H1 (cell line): ENCODE results near the gene TSFM. TPM values are rescaled to one million over a fixed set of nuclear protein-coding genes. Genes with fewer than 3 reads are reported as not detected.
A peak's percentile ranks its signal among the peaks of the same experiment; 100 is the strongest.

Source experiments
- CTCF ChIA-PET: fragments of 300-600 bp; sonication (Branson Sonifier 250); formaldehyde crosslinking; loops from one replicate; lab custom pipeline; 2021; ENCODE audit not compliant: partially characterized antibody; lab: Charles Lee
- POLR2A ChIA-PET: fragments of 300-600 bp; sonication (Branson Sonifier 250); formaldehyde crosslinking; loops from one replicate; lab custom pipeline; 2021; ENCODE audit warnings: inconsistent platforms; ENCODE audit not compliant: partially characterized antibody; lab: Charles Lee
- DNase-seq, 2 experiments: peaks; one replicate each; pipeline versions ENCODE4 v3.0.0 to v3.0.0-alpha.2; 2010 to 2022; ENCODE audit warnings: low spot score in 2 of 2, low read depth in 1 of 2, mixed read lengths in 1 of 2
- FAIRE-seq: peaks from 2 replicates; lab custom pipeline; 2011; peaks lifted over from hg19 to GRCh38; lab: Jason Lieb, UNC
- H2AFZ ChIP-seq: 2 replicates; pipeline ENCODE4 v1.8.1; 2012; ENCODE audit warnings: low read length, inconsistent platforms
- H2AK5ac ChIP-seq: 2 replicates; pipeline ENCODE4 v1.6.1; 2013; ENCODE audit warnings: low read depth, low read length
- H2BK120ac ChIP-seq: replicated peaks from 2 replicates; pipeline ENCODE3; 2013; ENCODE audit warnings: low read depth, low read length, inconsistent platforms
- H2BK12ac ChIP-seq: 2 replicates; pipeline ENCODE4 v1.6.1; 2013; ENCODE audit warnings: low read depth, low read length
- H2BK15ac ChIP-seq: 2 replicates; pipeline ENCODE4 v1.6.1; 2013; ENCODE audit warnings: low read length
- H2BK20ac ChIP-seq: 2 replicates; pipeline ENCODE4 v1.6.1; 2013; ENCODE audit warnings: low read length
- H2BK5ac ChIP-seq: 2 replicates; pipeline ENCODE4 v1.6.1; 2013; ENCODE audit warnings: low read depth, low read length
- H3K14ac ChIP-seq: 2 replicates; pipeline ENCODE4 v1.6.1; 2013; ENCODE audit warnings: inconsistent platforms; ENCODE audit not compliant: insufficient read length
- H3K18ac ChIP-seq: 2 replicates; pipeline ENCODE4 v1.6.1; 2013; ENCODE audit warnings: low read length; ENCODE audit errors: extremely low read depth
- H3K23ac ChIP-seq: 2 replicates; pipeline ENCODE4 v1.6.1; 2013; ENCODE audit warnings: inconsistent platforms; ENCODE audit not compliant: insufficient read length
- H3K23me2 ChIP-seq: 2 replicates; pipeline ENCODE4 v1.6.1; 2013; ENCODE audit warnings: low read depth, low read length
- H3K27ac ChIP-seq: 2 replicates; pipeline ENCODE4 v1.6.1; 2011; ENCODE audit warnings: low read depth, low read length, inconsistent platforms
- H3K27me3 ChIP-seq, 4 experiments: replicated peaks in 1 of 4; 1 replicate in 1 of 4; 2 replicates in 3 of 4; pipeline versions ENCODE4 v1.6.1 to v1.8.1; 2011 to 2013; ENCODE audit warnings: low read length in 3 of 4, mild to moderate bottlenecking in 3 of 4, inconsistent platforms in 2 of 4, mixed read lengths in 2 of 4, moderate library complexity in 1 of 4; ENCODE audit not compliant: control insufficient read depth in 3 of 4, insufficient read depth in 3 of 4; ENCODE audit errors: extremely low read depth in 1 of 4
- H3K36me3 ChIP-seq, 4 experiments: 2 replicates each; pipeline versions ENCODE4 v1.6.1 to v1.8.1; 2011 to 2013; ENCODE audit warnings: mild to moderate bottlenecking in 4 of 4, low read length in 3 of 4, moderate library complexity in 2 of 4, control low read depth in 1 of 4, inconsistent platforms in 1 of 4; ENCODE audit not compliant: insufficient read depth in 4 of 4, control insufficient read depth in 2 of 4
- H3K4ac ChIP-seq: replicated peaks from 2 replicates; pipeline ENCODE3; 2013; ENCODE audit warnings: low read length, low read depth, mixed read lengths, inconsistent platforms; ENCODE audit not compliant: insufficient read length
- H3K4me1 ChIP-seq, 4 experiments: replicated peaks in 1 of 4; 1 replicate in 1 of 4; 2 replicates in 3 of 4; pipeline versions ENCODE4 v1.6.1 to v1.8.1; 2011 to 2013; ENCODE audit warnings: low read length in 3 of 4, inconsistent platforms in 2 of 4, mixed read lengths in 1 of 4; ENCODE audit not compliant: insufficient read depth in 4 of 4, control insufficient read depth in 3 of 4
- H3K4me2 ChIP-seq, 2 experiments: 2 replicates each; pipeline versions ENCODE4 v1.6.1 to v1.8.1; 2011 to 2013; ENCODE audit warnings: low read depth in 2 of 2, low read length in 2 of 2, control low read depth in 1 of 2, inconsistent platforms in 1 of 2, mild to moderate bottlenecking in 1 of 2; ENCODE audit not compliant: insufficient read depth in 1 of 2
- H3K4me3 ChIP-seq, 4 experiments: fragments of 200-600, 300-600 bp in 1 of 4; sonication (generic), shearing (Covaris generic), sonication (Bioruptor Twin) in 1 of 4; 2 replicates each; pipeline versions ENCODE4 v1.5.1 to v1.8.1; 2011 to 2016; ENCODE audit warnings: low read length in 4 of 4, low read depth in 3 of 4, control low read depth in 2 of 4, inconsistent platforms in 2 of 4, mild to moderate bottlenecking in 2 of 4, mixed read lengths in 1 of 4, moderate library complexity in 1 of 4; ENCODE audit not compliant: insufficient read depth in 2 of 4; ENCODE audit errors: extremely low read depth in 1 of 4
- H3K56ac ChIP-seq: replicated peaks from 2 replicates; pipeline ENCODE3; 2013; ENCODE audit warnings: low read depth, mild to moderate bottlenecking, mixed read lengths, low read length, inconsistent platforms; ENCODE audit not compliant: insufficient read length
- H3K79me1 ChIP-seq: 2 replicates; pipeline ENCODE4 v1.6.1; 2013; ENCODE audit warnings: low read depth, low read length, control low read depth
- H3K79me2 ChIP-seq, 2 experiments: 2 replicates each; pipeline versions ENCODE4 v1.6.1 to v1.8.1; 2012 to 2013; ENCODE audit warnings: low read length in 2 of 2, mild to moderate bottlenecking in 2 of 2, inconsistent platforms in 1 of 2; ENCODE audit not compliant: insufficient read depth in 2 of 2, control insufficient read depth in 1 of 2
- H3K9ac ChIP-seq, 4 experiments: replicated peaks in 1 of 4; 1 replicate in 1 of 4; 2 replicates in 3 of 4; pipeline versions ENCODE4 v1.6.1 to v1.8.1; 2011 to 2013; ENCODE audit warnings: low read depth in 3 of 4, low read length in 3 of 4, control low read depth in 2 of 4, mild to moderate bottlenecking in 2 of 4, moderate library complexity in 2 of 4, inconsistent platforms in 1 of 4; ENCODE audit errors: extremely low read depth in 1 of 4
- H3K9me3 ChIP-seq, 2 experiments: 2 replicates each; pipeline versions ENCODE4 v1.6.1 to v1.8.1; 2012 to 2013; ENCODE audit warnings: mild to moderate bottlenecking in 2 of 2, moderate library complexity in 2 of 2, control low read depth in 1 of 2, inconsistent platforms in 1 of 2, low read depth in 1 of 2, low read length in 1 of 2, mixed read lengths in 1 of 2; ENCODE audit not compliant: insufficient read depth in 2 of 2
- H4K20me1 ChIP-seq, 2 experiments: replicated peaks in 1 of 2; 2 replicates each; pipeline versions ENCODE3 to v1.8.1; 2011 to 2013; ENCODE audit warnings: inconsistent platforms in 2 of 2, low read length in 2 of 2, mild to moderate bottlenecking in 1 of 2; ENCODE audit not compliant: insufficient read depth in 2 of 2, control insufficient read depth in 1 of 2
- H4K5ac ChIP-seq: 2 replicates; pipeline ENCODE4 v1.6.1; 2013; ENCODE audit warnings: low read length, low read depth, mixed read lengths, inconsistent platforms; ENCODE audit not compliant: insufficient read length
- H4K8ac ChIP-seq: 2 replicates; pipeline ENCODE4 v1.8.0; 2013; ENCODE audit warnings: mild to moderate bottlenecking, moderate library complexity, low read length, inconsistent platforms; ENCODE audit not compliant: insufficient read depth; ENCODE audit errors: extremely low read depth
- H4K91ac ChIP-seq: replicated peaks from 2 replicates; pipeline ENCODE3; 2013; ENCODE audit warnings: low read length, mixed read lengths, inconsistent platforms; ENCODE audit not compliant: insufficient read length
- CBX5 ChIP-seq: fragments of 300-800, 300-1000 bp; sonication (generic); IDR thresholded peaks from 2 replicates; pipeline ENCODE4 v1.7.1; 2016; ENCODE audit warnings: antibody characterized with exemption, low read length, low read depth
- CEBPB ChIP-seq: IDR thresholded peaks from 2 replicates; pipeline ENCODE4 v1.6.1; 2012; ENCODE audit warnings: low read depth, low read length
- CHD2 ChIP-seq: IDR thresholded peaks from 2 replicates; pipeline ENCODE4 v1.6.1; 2012; ENCODE audit warnings: low read length, improper control_type of control experiment
- CREB1 ChIP-seq: IDR thresholded peaks from 2 replicates; pipeline ENCODE4 v1.6.1; 2012; ENCODE audit warnings: inconsistent platforms
- CTBP2 ChIP-seq: IDR thresholded peaks from 2 replicates; pipeline ENCODE4 v1.7.0; 2011; ENCODE audit warnings: borderline replicate concordance, mild to moderate bottlenecking, moderate library complexity, mixed read lengths, low read length; ENCODE audit not compliant: insufficient read depth, insufficient read length
- EZH2 ChIP-seq: fragments of 200-600 bp; sonication (generic); IDR thresholded peaks from 2 replicates; pipeline ENCODE4 v1.7.1; 2012; ENCODE audit warnings: low read depth, mild to moderate bottlenecking, moderate library complexity, low read length, inconsistent platforms; ENCODE audit not compliant: severe bottlenecking
- HDAC2 ChIP-seq, 2 experiments: fragments of 300-600 bp in 1 of 2; sonication (generic) in 1 of 2; IDR thresholded peaks; 2 replicates each; pipeline ENCODE4 v1.6.1; 2011 to 2012; ENCODE audit warnings: low read depth in 2 of 2, low read length in 2 of 2, mild to moderate bottlenecking in 2 of 2, moderate library complexity in 2 of 2, borderline replicate concordance in 1 of 2, inconsistent platforms in 1 of 2
- JUND ChIP-seq: IDR thresholded peaks from 2 replicates; pipeline ENCODE4 v1.6.1; 2011; ENCODE audit warnings: mild to moderate bottlenecking, improper control_type of control experiment, low read length
- POLR2AphosphoS5 ChIP-seq: IDR thresholded peaks from 2 replicates; pipeline ENCODE4 v1.6.1; 2011; ENCODE audit warnings: low read depth, low read length
- TAF1 ChIP-seq: IDR thresholded peaks from 2 replicates; pipeline ENCODE4 v1.6.1; 2011; ENCODE audit warnings: mild to moderate bottlenecking, low read depth, low read length
- TBP ChIP-seq: IDR thresholded peaks from 2 replicates; pipeline ENCODE4 v1.6.1; 2011; ENCODE audit warnings: low read depth, low read length, improper control_type of control experiment
- TCF12 ChIP-seq: IDR thresholded peaks from 2 replicates; pipeline ENCODE4 v1.6.1; 2011; ENCODE audit warnings: low read depth, mild to moderate bottlenecking, low read length
- YY1 ChIP-seq: IDR thresholded peaks from 2 replicates; pipeline ENCODE4 v1.6.1; 2011; ENCODE audit warnings: low read depth, mild to moderate bottlenecking, low read length
- WGBS, 2 experiments: shearing (Covaris generic) in 1 of 2; methylation state at CpG; one replicate each; pipeline versions ENCODE4 v1.1.6 to v1.1.7; 2013 to 2015; ENCODE audit warnings: low lambda C conversion rate in 2 of 2, mixed read lengths in 2 of 2, inconsistent platforms in 1 of 2, low coverage in 1 of 2, missing lambda C conversion rate in 1 of 2; ENCODE audit not compliant: insufficient replicate concordance in 2 of 2, insufficient coverage in 1 of 2, insufficient read length in 1 of 2; ENCODE audit errors: extremely low coverage in 1 of 2, missing lambda C conversion rate in 1 of 2; 5-methylcytosine and 5-hydroxymethylcytosine counted together
- polyA plus RNA-seq, 7 experiments: library from polyadenylated mRNA; depleted of rRNA in 3 of 7; stranded (reverse) in 5 of 7; unstranded in 2 of 7; fragments of >200 nt in 5 of 7; fragments of 200-250 nt in 2 of 7; gene quantifications; 1 replicate in 5 of 7; 2 replicates in 1 of 7; 4 replicates in 1 of 7; pipeline versions ENCODE4 v1.2.1 to v1.2.3, GENCODE V29; 2011 to 2013; ENCODE audit warnings: missing spikeins in 2 of 7, mixed read lengths in 2 of 7
- total RNA-seq: library from RNA; stranded (reverse); fragmentation: NEBNext Ultra II Directional; extraction: Animal tissue kit (Norgen Biotek cat#: 25700); gene quantifications from 2 replicates; pipeline ENCODE4 v1.2.1, GENCODE V29; 2021

TSFM gene
- total and polyA plus RNA-seq, 2 of the 8 experiments (the other 6 are each of a cell fraction or from before 2014, with no cell fraction given): 17.4 to 49.8 TPM

GRCh38 chr12:57744194-57744776, 38.3 kb upstream of the TSFM start:
- ChIA-PET POLR2A (interaction anchor here (0.9 to 4.4 kb wide), 26 partner anchors 8 to 515 kb away, joined by 3 to 35 read pairs (median 5); partner anchors contain the start of genes ARHGEF25, CYP27B1, DCTN2 and EEF1AKMT3), CTCF (interaction anchor here (1.0 to 2.0 kb wide), 7 partner anchors 9 to 160 kb away, joined by 3 to 7 read pairs (median 5); no protein-coding TSS in a partner anchor)
- Histone ChIP-seq H3K23me2 (peaks cover 4% of the 10 kb centered on the region), H2BK12ac (peak overlapping the region; percentile 92; the same call in 1 of the 2 replicates), H2AFZ (peak overlapping the region; percentile 31; the same call in 1 of the 2 replicates), H3K79me1 (peaks cover 6% of the 10 kb centered on the region), H2BK120ac (no peak overlapping the region), H3K56ac (no peak overlapping the region), H3K14ac (no peak overlapping the region), H4K20me1 (peaks cover 0 to 2% of the 10 kb centered on the region in 2 experiments), H3K4me1 (peaks cover 0 to 11% (median 5%) of the 10 kb centered on the region in 4 experiments; a peak in 5 of 7 replicates), H4K8ac (peak overlapping the region; percentile 66; the same call in 1 of the 2 replicates), H3K18ac (no peak overlapping the region), H3K23ac (no peak overlapping the region), H3K79me2 (no peaks in the 10 kb centered on the region), H2BK20ac (no peak overlapping the region), H4K91ac (no peak overlapping the region), H3K4me3 (peak overlapping the region; percentile 66 to 85 (median 74)), H3K27me3 (peaks cover 12 to 27% (median 24%) of the 10 kb centered on the region in 4 experiments), H4K5ac (no peak overlapping the region), H3K9me3 (no peaks in the 10 kb centered on the region), H3K4me2 (peak overlapping the region; percentile 91 to 97), H2AK5ac (peak overlapping the region; percentile 25; the same call in 1 of the 2 replicates), H2BK15ac (no peak overlapping the region), H3K4ac (no peak overlapping the region), H3K36me3 (peaks cover 15 to 33% (median 27%) of the 10 kb centered on the region in 4 experiments), H3K27ac (peak overlapping the region; percentile 89), H3K9ac (peak overlapping the region in 3 of 4 experiments; percentile 5 to 86 (median 83); a peak in 4 of 7 replicates), H2BK5ac (peak overlapping the region; percentile 76; the same call in 1 of the 2 replicates)
- DNase-seq (peak in 1 of 2 experiments; percentile 78), FAIRE-seq (no peak)
- 32% methylated on average over 19 of the region's 21 CpGs; no CpG with 5 or more reads in 1 of the 2 experiments for WGBS, 2 experiments
- TF ChIP-seq TCF12: no peak
- no peak for TF ChIP-seq CTBP2
- TF ChIP-seq YY1: no peak
- no peak; a peak in 2 of 4 replicates for TF ChIP-seq HDAC2 (IDR thresholded peaks at IDR 0.05; ENCODE audit: borderline replicate concordance in 1 of 2, low read depth in 2 of 2, low read length in 2 of 2)
- TF ChIP-seq CREB1: peak; percentile 98
- TF ChIP-seq EZH2: no peak
- no peak for TF ChIP-seq CBX5
- TF ChIP-seq TBP: no peak
- TF ChIP-seq CEBPB: peak; percentile 86; the same call in 1 of the 2 replicates
- peak; percentile 37; the same call in 1 of the 2 replicates for TF ChIP-seq POLR2AphosphoS5
- no peak for TF ChIP-seq JUND
- TF ChIP-seq TAF1: no peak
- TF ChIP-seq CHD2: peak; percentile 4; the same call in 1 of the 2 replicates
